NCI-H510A (cell line): ENCODE results near the gene CACNA2D3.

ENCODE experiments used
- DNase-seq: peaks from one replicate; lab custom pipeline; 2025; lab: John Stamatoyannopoulos, UW

Gene CACNA2D3

DNA sequence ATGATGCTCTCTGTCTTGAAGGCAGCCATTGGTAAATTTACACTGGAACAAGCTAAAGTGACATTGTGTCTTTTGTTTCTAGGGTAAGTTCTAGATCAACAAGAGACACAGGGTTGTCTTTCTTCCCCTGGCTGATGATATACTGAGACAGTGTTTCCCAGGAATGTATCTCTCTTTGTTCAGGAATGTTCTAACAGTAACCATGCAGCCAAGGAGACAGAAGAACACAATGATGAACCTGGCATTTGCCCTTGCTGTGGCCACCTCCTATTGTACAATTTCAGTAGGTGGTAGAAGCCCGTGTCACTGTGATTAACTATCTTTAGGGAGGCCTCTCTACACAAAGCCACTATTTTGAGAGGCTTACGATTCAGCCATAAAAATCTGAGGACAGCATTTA, 674.8 kb downstream of the CACNA2D3 start:
- no peak for DNase-seq

- no peak for DNase-seq
These were observed 678.1 kb downstream of the CACNA2D3 start for GRCh38 chr3:54800478-54800877.

GRCh38 chr3:54801977-54802376, 679.6 kb downstream of the CACNA2D3 start:
- no peak for DNase-seq

DNA sequence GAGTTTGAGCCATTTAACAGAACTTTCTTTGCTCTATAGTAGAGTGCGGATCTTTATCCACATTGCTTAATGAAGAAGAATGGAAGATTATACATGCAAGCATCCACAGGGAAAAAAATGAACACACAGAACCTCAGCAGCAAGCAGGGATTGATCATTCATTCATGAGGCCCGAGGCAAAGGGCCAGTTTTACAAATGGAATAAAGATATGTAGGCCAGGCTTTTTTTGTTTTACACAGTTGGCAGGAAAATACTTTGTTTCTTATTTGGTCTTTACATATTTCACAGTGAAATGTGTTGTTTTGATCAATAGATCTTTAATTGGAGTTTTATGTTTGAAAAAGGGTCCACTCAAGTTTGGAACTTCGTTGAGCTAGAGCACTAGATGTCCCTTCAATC, 688.0 kb downstream of the CACNA2D3 start:
- no peak for DNase-seq

DNA sequence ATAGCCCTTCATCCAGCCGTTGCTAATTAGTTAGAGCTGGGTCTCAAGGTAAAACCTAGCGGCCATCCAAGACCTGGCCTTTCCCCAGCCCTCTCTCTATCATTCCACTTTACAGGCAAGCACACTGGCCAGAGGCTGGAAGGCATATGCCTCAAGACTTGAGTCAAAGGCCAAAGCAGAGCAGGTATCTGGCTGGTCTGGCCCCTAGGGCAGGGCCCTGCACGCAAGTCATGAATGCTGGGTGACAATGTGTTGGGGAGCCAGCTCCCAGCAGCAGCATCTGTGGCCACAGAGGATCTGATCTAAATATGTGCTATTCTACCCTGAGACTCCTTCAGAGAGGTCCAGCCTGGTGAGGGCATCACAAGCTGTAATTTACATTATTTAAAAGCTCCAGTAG, 691.9 kb downstream of the CACNA2D3 start:
- DNase-seq, result no peak

- no peak for DNase-seq
These were observed 695.3 kb downstream of the CACNA2D3 start for GRCh38 chr3:54817628-54818027.

- DNase-seq, result no peak
These were observed 696.1 kb downstream of the CACNA2D3 start for GRCh38 chr3:54818486-54818885.

- DNase-seq, result no peak
These were observed 696.6 kb downstream of the CACNA2D3 start for GRCh38 chr3:54818942-54819341.

- no peak for DNase-seq
These were observed 697.6 kb downstream of the CACNA2D3 start for GRCh38 chr3:54819946-54820345.

- DNase-seq, result no peak
These were observed 699.9 kb downstream of the CACNA2D3 start for GRCh38 chr3:54822206-54822605.

DNA sequence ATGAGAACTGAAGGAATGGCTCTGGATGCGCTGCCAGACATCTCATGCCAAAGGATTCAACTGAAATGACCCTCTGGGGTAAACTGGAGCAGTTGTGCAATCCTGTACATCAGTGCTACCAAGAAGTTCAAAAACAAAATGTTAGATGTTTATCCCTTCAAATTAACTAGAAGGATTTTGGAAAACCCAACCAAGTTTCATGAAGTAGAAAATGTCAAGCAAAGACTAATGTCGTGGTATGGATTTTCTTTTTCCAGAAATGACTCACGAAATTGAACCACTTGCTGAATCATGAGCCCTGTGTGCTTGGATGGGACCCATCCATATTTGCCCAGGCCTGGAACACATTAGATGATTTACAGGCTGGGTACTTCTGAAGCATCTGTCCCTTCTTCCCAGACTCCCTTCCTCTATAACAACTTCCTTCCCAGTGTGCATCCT, 703.9 kb downstream of the CACNA2D3 start:
- no peak for DNase-seq

- DNase-seq, result no peak
These were observed 704.8 kb downstream of the CACNA2D3 start for GRCh38 chr3:54827056-54827687.

GRCh38 chr3:54827776-54828175, 705.4 kb downstream of the CACNA2D3 start:
- DNase-seq, result no peak

- DNase-seq, result no peak
These were observed 708.3 kb downstream of the CACNA2D3 start for GRCh38 chr3:54830658-54831057.

DNA sequence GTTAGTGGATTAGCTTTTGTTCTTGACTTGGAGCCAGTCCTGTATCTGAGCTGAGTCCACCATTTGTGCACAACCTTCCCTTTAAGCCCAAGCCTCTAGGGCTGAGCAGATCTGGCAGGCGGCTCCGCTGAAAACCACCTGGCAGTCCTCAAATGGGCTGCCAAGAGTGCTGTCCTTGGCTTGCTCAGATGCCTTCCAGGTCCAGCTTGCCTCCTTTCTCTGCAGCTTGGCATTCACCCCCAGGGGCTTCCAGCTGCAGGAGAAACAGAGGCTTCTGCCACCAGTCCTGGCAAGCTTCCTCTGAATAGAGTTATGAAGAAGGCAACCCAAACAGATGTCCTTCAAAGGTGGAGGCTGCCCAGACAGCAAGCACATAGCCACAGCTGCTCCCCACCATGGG, 708.8 kb downstream of the CACNA2D3 start:
- DNase-seq, result no peak

DNA sequence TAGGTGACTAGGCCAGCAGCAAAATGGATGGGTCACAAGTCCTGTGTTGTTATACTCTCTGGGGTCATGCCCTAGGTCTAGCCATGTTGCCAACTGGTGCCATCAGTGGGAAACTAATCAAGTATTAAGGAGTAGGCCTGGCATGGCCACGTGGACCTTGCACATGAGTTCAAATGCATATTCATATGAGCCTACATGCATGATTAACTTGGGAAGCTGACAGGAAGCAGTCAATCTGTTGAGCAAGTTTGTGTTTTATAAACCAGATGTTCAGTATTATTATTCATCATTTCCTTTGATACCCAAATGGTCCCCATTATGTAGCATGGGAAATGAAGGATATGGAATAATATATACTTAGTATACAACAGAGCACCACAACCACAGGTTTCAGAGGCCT, 710.5 kb downstream of the CACNA2D3 start:
- DNase-seq, result no peak

DNA sequence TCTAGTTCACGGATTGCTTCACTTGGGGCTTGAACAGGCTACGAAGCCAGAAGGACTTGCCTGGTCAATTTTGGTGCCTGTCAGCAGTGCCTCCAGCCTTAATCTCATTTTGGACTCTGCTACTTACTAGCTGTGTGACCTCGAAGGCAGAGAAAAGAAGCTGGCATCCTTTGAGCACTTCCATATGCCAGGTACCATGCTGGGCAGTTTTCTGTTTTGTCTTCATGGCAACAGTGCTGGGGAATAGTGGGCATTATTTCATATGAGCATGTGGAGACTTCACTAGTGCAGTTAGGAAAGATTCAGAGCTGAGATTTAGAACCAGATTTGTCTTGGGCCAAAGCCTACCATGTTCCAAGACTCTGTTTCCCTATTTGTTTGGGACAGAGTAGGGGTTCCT, 713.3 kb downstream of the CACNA2D3 start:
- DNase-seq, result no peak

GRCh38 chr3:54836871-54837270, 714.5 kb downstream of the CACNA2D3 start:
- no peak for DNase-seq

GRCh38 chr3:54837964-54838363, 715.6 kb downstream of the CACNA2D3 start:
- DNase-seq, result no peak

DNA sequence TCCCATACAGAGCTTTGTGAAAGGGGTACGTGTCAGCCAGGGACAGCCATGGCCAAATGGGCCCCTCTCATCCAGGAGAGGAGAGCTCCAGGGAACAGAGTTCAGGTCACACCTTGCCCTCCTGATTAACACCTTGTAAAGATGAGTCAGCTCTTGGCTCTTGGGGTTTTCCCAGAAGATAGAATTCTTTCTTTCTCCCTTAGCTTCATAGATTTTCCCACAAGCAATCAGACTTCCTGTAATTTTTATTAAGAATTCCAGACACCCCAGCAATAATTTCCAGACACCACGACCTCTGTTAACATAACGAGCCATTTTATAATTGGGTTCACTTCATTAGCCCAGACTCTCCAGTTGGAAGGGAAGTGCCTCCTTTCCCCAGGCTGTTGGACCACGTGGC, 719.1 kb downstream of the CACNA2D3 start:
- no peak for DNase-seq

- no peak for DNase-seq
These were observed 721.0 kb downstream of the CACNA2D3 start for GRCh38 chr3:54843352-54843751.

- no peak for DNase-seq
These were observed 721.9 kb downstream of the CACNA2D3 start for GRCh38 chr3:54844211-54844610.

- DNase-seq, result no peak
These were observed 722.7 kb downstream of the CACNA2D3 start for GRCh38 chr3:54845011-54845410.

- no peak for DNase-seq
These were observed 723.2 kb downstream of the CACNA2D3 start for GRCh38 chr3:54845551-54845950.

DNA sequence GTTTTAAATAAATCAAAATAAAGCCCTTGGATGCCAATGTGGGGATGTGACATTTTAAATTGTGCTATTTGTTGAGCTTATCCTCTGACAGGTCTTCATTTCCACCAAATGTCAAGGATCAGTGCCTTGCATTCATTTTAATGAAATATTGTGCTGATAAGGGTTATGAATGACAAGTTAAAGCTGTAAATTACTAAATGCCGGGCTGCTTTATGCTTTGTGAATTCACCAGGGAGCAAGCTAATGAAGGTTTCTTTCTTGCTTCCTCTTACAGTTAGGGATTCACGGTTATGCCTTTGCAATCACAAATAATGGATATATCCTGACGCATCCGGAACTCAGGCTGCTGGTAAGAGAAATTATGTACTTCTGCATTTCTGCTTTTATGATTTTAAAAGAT, 723.8 kb downstream of the CACNA2D3 start:
- DNase-seq, result no peak
